ENCODE results near the gene STRIT1.

The STRIT1 gene

DNA sequence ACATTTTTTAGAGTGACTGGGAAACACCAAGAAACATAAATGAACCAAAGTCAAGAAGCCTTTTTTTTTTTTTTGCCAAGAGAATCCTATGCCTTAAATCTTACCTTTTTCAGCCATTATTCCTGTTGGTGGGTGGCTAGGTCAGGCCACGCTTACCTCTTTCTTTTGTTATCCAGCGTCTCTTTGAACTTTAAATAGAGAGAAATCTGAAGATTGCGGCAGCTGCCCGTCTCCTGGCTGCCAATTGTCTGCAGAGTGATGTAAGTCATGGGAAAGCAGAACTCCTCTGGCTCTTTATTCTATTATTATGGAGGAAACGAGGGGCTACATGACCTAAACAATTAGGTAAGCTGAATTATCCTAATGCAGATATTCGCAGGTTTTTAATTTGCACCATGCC is at the start of gene STRIT1:
Gene STRIT1 (minus strand): TSS at position 168 of the 400 bp plus-strand sequence.
- no peak for DNase-seq

GRCh38 chr3:155342344-155342743 is 48.9 kb upstream of the STRIT1 start:
- no peak for DNase-seq

DNA sequence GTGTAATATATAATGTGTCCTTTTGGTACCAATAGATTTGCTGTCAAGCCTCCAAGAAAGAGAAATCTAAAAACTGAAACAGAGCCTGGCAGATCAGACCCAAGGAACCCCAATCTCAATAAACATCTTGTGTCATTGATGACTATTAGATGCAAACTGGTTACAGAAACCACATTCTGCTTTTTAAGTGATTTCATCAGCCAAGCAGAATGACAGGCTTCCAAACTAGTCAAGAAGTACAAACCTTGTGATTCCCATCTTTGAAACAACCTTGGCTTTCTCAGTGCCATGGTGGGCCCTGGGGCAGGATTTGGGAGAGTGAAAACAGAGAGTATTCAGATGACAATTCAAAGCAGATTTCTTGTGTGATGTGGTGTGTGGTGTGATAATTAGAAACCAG is 45.6 kb upstream of the STRIT1 start:
- no peak for DNase-seq

GRCh38 chr3:155335724-155336354 is 42.4 kb upstream of the STRIT1 start:
- no peak for DNase-seq

DNA sequence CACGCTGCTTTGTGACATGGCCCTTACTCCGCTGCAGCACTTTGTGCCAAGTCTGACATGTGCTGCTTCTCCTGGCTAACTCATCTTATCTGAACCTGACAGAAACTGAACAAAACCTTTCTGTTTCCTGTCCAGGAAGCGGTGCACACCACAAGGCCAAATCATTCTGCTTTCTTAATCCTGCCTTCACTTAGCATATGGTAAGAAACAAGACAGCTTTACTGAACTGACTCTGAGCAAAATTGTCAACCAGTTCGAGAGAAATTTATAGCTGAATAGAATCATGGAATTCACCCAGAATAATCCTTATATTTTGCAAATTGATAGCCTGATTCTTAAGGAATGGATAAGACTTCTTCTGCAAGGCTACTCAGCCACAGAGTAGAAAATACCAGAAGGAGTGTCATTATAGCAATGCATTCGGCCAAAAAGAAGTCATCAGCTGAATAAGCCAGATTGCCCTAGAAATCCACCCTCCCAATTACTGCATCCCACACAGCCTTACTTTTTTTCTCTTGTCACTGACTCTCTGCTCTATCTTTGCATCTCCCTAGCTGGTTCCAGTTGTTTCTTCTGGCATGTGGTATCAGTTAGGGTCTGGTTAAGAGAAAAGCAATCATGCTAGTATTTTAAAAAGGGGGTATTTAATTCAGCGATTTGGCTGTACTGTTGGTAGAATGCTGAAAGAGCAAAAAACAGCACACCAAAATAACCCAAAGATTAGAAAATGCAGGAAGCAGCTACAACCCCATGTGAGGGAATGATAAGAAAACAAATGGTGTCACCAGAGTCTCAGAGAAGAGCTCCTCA is 41.6 kb upstream of the STRIT1 start:
- no peak for DNase-seq

- no peak for DNase-seq
Observed at GRCh38 chr3:155334215-155334913, 40.9 kb upstream of the STRIT1 start.

GRCh38 chr3:155332716-155333115 is 39.2 kb upstream of the STRIT1 start:
- no peak for DNase-seq

DNA sequence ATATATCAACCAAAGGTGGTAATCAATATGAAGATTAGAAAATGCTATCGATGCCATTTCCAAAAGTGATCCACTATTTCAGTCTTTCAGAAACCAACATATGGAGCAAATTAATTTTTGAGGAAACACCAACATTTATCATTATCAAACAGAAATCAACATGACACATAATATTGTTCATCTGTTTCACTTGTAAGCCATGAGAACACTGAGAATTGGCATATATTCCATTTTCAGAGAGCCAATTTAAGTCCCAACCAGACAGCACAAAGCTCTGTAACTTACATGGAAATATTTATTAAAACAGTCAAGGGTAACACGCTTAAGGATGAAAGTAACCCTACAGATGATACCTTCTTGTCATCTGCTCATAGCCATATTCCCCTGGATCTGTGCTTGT is 37.6 kb upstream of the STRIT1 start:
- DNase-seq, result no peak

DNA sequence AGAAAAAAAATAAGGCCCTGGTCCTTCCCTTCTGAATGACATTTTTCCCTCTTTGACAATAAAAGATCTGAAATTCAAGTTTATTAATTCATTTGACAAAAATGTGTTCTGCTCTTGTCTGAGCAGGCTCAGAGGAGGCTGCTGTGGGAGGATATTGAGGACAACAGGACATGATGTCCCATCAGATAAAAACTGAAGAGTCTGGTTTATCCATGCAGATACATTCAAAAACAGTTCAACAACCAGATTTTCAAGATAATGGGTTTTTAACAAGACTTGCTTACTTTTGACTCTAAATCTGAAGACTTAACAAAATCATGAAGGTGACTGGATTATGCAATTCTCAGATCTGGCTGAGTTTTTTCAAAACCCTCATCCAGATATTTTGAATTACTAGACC is 36.9 kb upstream of the STRIT1 start:
- no peak for DNase-seq

DNA sequence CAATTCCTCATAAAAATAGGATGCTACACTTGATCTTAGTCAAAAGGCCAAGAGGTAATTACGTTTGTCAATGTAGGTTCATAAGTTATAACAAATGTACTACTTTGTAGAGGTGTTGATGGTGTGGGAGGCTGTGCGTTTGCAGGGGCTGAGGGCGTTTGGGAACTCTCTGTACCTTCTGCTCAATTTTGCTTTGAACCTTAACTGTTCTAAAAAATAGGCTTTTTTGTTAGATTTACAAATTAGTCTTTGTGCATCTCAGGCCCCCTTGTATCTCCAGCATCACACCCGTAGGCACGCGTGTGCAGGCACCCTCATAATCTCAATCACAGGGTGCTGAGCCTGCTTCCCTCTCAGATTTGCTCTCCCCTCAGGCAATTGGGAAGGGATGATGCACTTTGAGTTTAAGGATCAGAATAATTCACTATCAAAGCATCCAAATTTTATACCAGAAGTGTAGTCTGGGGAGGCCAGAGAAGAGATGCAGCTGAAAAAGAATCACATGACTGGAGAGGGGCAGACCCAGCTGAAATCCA is 36.1 kb upstream of the STRIT1 start:
- DNase-seq, result no peak

DNA sequence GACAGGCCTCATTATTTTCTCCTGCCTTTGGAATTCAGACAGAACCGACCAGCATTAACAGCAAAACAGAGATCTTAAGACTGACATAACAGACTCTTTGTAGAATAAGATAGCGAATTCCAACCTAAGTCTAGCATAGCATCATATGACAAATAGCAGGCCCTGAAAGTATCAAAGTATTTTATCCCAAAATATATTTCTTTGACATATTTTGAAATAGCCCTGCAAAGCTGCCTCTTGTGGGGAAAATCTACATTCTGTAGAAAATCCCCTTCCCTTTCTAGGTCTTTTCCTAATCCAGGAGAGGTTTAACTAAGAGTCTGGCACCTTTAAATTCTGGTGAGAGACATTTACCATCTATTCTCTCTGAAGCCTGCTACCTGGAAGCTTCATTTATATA is 34.4 kb upstream of the STRIT1 start:
- no peak for DNase-seq

- DNase-seq, result no peak
Observed at GRCh38 chr3:155327430-155327829, 33.9 kb upstream of the STRIT1 start.

- no peak for DNase-seq
Observed at GRCh38 chr3:155326901-155327300, 33.4 kb upstream of the STRIT1 start.

GRCh38 chr3:155326244-155326643 is 32.8 kb upstream of the STRIT1 start:
- DNase-seq, result no peak

DNA sequence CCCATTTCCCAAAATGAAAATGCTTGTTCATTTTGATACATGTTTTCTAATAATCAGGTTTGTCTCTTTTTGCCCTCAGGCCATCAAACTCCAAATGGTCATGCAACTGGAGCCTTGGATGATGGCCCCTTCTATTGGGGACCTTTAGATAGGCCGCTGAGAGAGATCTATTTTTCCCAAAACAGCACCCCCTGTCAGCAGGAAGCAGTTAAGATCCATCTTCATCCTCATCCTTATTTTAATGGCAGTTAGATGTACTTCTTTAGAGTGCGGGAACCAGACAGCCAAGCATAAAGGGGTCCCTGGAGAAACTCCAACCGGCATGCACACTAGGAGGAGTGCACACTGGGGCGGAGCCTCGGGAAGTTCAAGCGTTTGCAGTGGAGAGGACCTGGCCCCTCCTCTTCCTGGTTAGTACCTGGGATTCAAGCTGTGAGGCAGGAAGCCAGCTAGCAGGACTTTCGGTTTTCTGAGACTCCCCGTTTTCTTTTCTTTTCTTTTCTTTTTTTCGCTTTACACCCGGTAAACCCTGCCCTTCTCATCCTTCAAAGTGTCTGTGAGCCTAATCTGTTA is 31.9 kb upstream of the STRIT1 start:
- DNase-seq, result no peak

- DNase-seq, result no peak
Observed at GRCh38 chr3:155323063-155323666, 29.7 kb upstream of the STRIT1 start.

- no peak for DNase-seq
Observed at GRCh38 chr3:155321418-155321817, 27.9 kb upstream of the STRIT1 start.

DNA sequence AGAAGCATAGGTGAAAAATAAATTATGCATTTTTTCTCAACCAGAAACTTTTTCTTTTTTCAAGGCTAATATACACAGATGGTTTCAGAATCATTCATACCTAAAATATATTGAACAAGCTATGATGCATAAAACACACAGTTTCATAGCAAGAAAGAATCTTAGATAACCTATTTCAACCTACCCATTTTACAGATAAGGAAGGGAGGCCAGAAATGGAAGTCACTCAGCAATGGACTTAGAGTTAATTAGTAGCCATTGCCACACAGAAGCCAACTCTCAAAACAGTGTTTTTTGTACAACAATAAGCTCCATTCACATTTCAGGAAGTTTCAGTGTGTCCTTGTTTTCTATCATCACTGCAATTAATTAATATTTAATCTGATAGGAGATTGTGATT is 27.5 kb upstream of the STRIT1 start:
- DNase-seq, result no peak

DNA sequence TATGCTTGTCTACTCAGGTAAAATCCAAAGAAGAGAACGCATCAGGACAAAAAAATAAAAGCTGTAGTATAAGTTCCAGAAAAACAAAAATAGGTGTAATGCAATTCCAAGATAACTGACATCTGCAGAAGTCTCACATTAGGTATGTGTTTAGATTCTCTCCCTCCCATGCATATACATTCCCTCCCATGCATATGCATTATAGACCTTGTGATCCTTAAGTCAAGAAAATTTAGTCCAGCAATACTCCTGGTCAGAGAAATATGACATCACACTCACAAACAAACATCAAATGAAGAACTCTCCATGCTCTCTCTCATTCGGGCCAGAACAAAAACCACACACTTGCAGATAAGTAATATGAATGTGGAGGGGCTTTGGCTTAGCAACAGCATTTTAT is 25.3 kb upstream of the STRIT1 start:
- DNase-seq, result no peak

GRCh38 chr3:155317211-155317610 is 23.7 kb upstream of the STRIT1 start:
- DNase-seq, result no peak

DNA sequence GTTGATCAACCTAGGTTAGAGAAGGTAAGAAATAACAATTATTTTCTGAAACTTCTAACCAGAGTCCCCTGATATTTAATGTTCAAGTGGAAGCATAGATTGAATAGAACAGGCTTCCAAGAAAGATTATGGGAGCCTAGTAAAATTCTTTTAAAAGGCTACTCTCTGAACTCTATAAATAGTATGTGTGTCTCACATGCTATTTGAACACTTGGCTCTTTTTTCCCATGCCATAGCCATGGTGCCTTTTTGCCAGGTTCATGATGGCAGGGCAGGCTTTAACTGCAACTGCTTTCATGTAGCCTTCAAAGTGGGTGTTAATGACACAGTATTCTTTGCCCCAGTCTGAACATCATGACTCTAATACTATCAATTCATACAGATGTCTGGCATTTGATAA is 22.9 kb upstream of the STRIT1 start:
- DNase-seq, result no peak

DNA sequence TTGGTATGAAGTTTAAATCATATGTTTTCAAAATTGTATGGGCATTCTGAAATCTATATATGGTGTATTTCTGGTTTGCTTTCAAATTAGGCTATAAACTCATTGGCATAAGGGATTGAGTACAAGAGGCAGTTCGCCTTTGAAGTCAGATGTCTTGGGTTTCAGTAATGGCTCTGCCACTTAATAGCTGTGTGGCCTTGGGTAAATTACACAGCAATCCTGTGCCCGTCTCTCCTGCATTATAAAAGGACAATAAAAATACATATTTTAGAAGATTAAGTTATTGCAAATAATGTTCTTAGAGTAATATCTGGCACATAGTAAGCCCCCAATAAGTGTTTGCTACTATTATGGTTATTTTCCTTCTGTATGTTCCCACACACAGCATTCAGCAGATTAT is 20.4 kb upstream of the STRIT1 start:
- no peak for DNase-seq

GRCh38 chr3:155313300-155313699 is 19.8 kb upstream of the STRIT1 start:
- no peak for DNase-seq
